Astrocyte (in vitro differentiated cells and primary cell): ENCODE data around the gene RAB22A. TPM values are rescaled to one million over a fixed set of nuclear protein-coding genes. Genes with fewer than 3 reads are reported as not detected.

Experiments used
- DNase-seq: peaks from one replicate; pipeline ENCODE4 v3.0.0-alpha.2; 2010; ENCODE audit warnings: low read depth
- FAIRE-seq: peaks from 2 replicates; lab custom pipeline; 2011; peaks lifted over from hg19 to GRCh38; lab: Jason Lieb, UNC
- H2AFZ ChIP-seq: 2 replicates; pipeline ENCODE4 v1.6.0; 2012; ENCODE audit warnings: low read depth, low read length, inconsistent platforms
- H3K27ac ChIP-seq: 2 replicates; pipeline ENCODE4 v1.5.1; 2011; ENCODE audit warnings: low read depth, low read length, inconsistent platforms
- H3K27me3 ChIP-seq: 2 replicates; pipeline ENCODE4 v1.6.0; 2011; ENCODE audit warnings: low read length, inconsistent platforms; ENCODE audit not compliant: insufficient read depth
- H3K36me3 ChIP-seq: 2 replicates; pipeline ENCODE4 v1.5.1; 2011; ENCODE audit warnings: low read length, inconsistent platforms; ENCODE audit not compliant: insufficient read depth
- H3K4me1 ChIP-seq: 2 replicates; pipeline ENCODE4 v1.5.1; 2011; ENCODE audit warnings: low read length, inconsistent platforms; ENCODE audit not compliant: insufficient read depth
- H3K4me2 ChIP-seq: 2 replicates; pipeline ENCODE4 v1.6.0; 2012; ENCODE audit warnings: low read length, inconsistent platforms
- H3K4me3 ChIP-seq: 2 replicates; pipeline ENCODE4 v1.5.1; 2011; ENCODE audit warnings: low read depth, mild to moderate bottlenecking, low read length, inconsistent platforms; ENCODE audit not compliant: insufficient read depth
- H3K79me2 ChIP-seq: 2 replicates; pipeline ENCODE4 v1.6.0; 2012; ENCODE audit warnings: mild to moderate bottlenecking, low read length, inconsistent platforms; ENCODE audit not compliant: insufficient read depth
- H3K9ac ChIP-seq: 2 replicates; pipeline ENCODE4 v1.6.0; 2012; ENCODE audit warnings: mild to moderate bottlenecking, low read length, inconsistent platforms
- H3K9me3 ChIP-seq: 2 replicates; pipeline ENCODE4 v1.5.1; 2012; ENCODE audit warnings: low read depth, mild to moderate bottlenecking, low read length, inconsistent platforms; ENCODE audit not compliant: insufficient read depth
- H4K20me1 ChIP-seq: 2 replicates; pipeline ENCODE4 v1.6.0; 2012; ENCODE audit warnings: low read length, inconsistent platforms; ENCODE audit not compliant: insufficient read depth
- H3K27ac Mint-ChIP-seq: one replicate; pipeline ENCODE4 v1.8.0; 2021; ENCODE audit warnings: mild to moderate bottlenecking, mixed read lengths; ENCODE audit not compliant: unreplicated experiment
- H3K27me3 Mint-ChIP-seq: one replicate; pipeline ENCODE4 v1.8.0; 2021; ENCODE audit warnings: low read depth, mixed read lengths; ENCODE audit not compliant: unreplicated experiment
- H3K36me3 Mint-ChIP-seq: one replicate; pipeline ENCODE4 v1.8.0; 2021; ENCODE audit warnings: low read depth, mixed read lengths; ENCODE audit not compliant: unreplicated experiment
- H3K4me1 Mint-ChIP-seq: one replicate; pipeline ENCODE4 v1.8.0; 2021; ENCODE audit warnings: low read depth, mixed read lengths; ENCODE audit not compliant: unreplicated experiment
- H3K4me3 Mint-ChIP-seq: one replicate; pipeline ENCODE4 v1.8.0; 2021; ENCODE audit warnings: mild to moderate bottlenecking, moderate library complexity, mixed read lengths; ENCODE audit not compliant: unreplicated experiment
- H3K9me3 Mint-ChIP-seq: one replicate; pipeline ENCODE4 v1.8.0; 2021; ENCODE audit warnings: mild to moderate bottlenecking, mixed read lengths; ENCODE audit not compliant: unreplicated experiment
- CTCF ChIP-seq: IDR thresholded peaks from 2 replicates; pipeline ENCODE4 v1.5.1; 2011; ENCODE audit warnings: low read depth, mild to moderate bottlenecking, inconsistent platforms, low read length, moderate library complexity; ENCODE audit not compliant: insufficient read depth
- EZH2 ChIP-seq: IDR thresholded peaks from 2 replicates; pipeline ENCODE4 v1.6.1; 2012; ENCODE audit warnings: mild to moderate bottlenecking, low read length, inconsistent platforms; ENCODE audit not compliant: insufficient read depth
- total RNA-seq: library from RNA; stranded (reverse); gene quantifications from 2 replicates; pipeline ENCODE4 v1.2.1, GENCODE V29; 2021

Gene RAB22A
- total RNA-seq, 1 donor from 2014 or later, result 16.6 TPM

- H4K20me1 ChIP-seq, result peaks cover 25% of the 10 kb centered on the region
- DNase-seq (no peak), FAIRE-seq (no peak)
- H3K9me3 ChIP-seq, result no peaks in the 10 kb centered on the region
- H3K36me3 Mint-ChIP-seq, result peaks cover 4% of the 10 kb centered on the region
- H3K4me1 Mint-ChIP-seq, result peaks cover 26% of the 10 kb centered on the region
- H3K4me3 Mint-ChIP-seq, result no peak overlapping the region
- no peak overlapping the region for H2AFZ ChIP-seq
- no peak for TF ChIP-seq EZH2
- TF ChIP-seq CTCF, result no peak
- H3K27me3 ChIP-seq, result no peaks in the 10 kb centered on the region
- no peaks in the 10 kb centered on the region for H3K9me3 Mint-ChIP-seq
- H3K27me3 Mint-ChIP-seq, result no peaks in the 10 kb centered on the region
- no peak overlapping the region for H3K27ac Mint-ChIP-seq
- H3K36me3 ChIP-seq, result peaks cover under 1% of the 10 kb centered on the region
- no peak overlapping the region for H3K4me3 ChIP-seq
- no peak overlapping the region for H3K9ac ChIP-seq
- peaks cover 20% of the 10 kb centered on the region for H3K4me1 ChIP-seq
- no peak overlapping the region for H3K27ac ChIP-seq
- peaks cover 81% of the 10 kb centered on the region for H3K79me2 ChIP-seq
- no peak overlapping the region for H3K4me2 ChIP-seq
These were observed 30.6 kb downstream of the RAB22A start for GRCh38 chr20:58340151-58340550.

- no peaks in the 10 kb centered on the region for H3K27me3 Mint-ChIP-seq
- peak overlapping the region; percentile 71 for H3K27ac ChIP-seq
- no peaks in the 10 kb centered on the region for H3K9me3 ChIP-seq
- H3K9me3 Mint-ChIP-seq, result no peaks in the 10 kb centered on the region
- FAIRE-seq (no peak), DNase-seq (no peak)
- no peak overlapping the region for H3K4me3 ChIP-seq
- peaks cover 29% of the 10 kb centered on the region for H3K4me1 Mint-ChIP-seq
- H2AFZ ChIP-seq, result no peak overlapping the region
- H3K4me3 Mint-ChIP-seq, result peak overlapping the region; percentile 7
- no peak overlapping the region for H3K9ac ChIP-seq
- H4K20me1 ChIP-seq, result peaks cover 19% of the 10 kb centered on the region
- H3K27me3 ChIP-seq, result no peaks in the 10 kb centered on the region
- H3K36me3 ChIP-seq, result peaks cover 7% of the 10 kb centered on the region
- H3K36me3 Mint-ChIP-seq, result peaks cover 6% of the 10 kb centered on the region
- peaks cover 20% of the 10 kb centered on the region for H3K4me1 ChIP-seq
- no peak overlapping the region for H3K27ac Mint-ChIP-seq
- H3K4me2 ChIP-seq, result peak overlapping the region; percentile 70
- H3K79me2 ChIP-seq, result peaks cover 79% of the 10 kb centered on the region
- TF ChIP-seq CTCF, result no peak
- no peak for TF ChIP-seq EZH2
These were observed 31.3 kb downstream of the RAB22A start for GRCh38 chr20:58340853-58341252.

GRCh38 chr20:58342104-58342945 is 32.8 kb downstream of the RAB22A start:
- TF ChIP-seq EZH2 (no peak), CTCF (no peak)
- Mint-ChIP-seq H3K27me3 (no peaks in the 10 kb centered on the region), H3K9me3 (no peaks in the 10 kb centered on the region), H3K4me1 (peaks cover 31% of the 10 kb centered on the region), H3K36me3 (peaks cover 19% of the 10 kb centered on the region), H3K27ac (peak overlapping the region; percentile 84), H3K4me3 (no peak overlapping the region)
- Histone ChIP-seq H3K79me2 (peaks cover 73% of the 10 kb centered on the region), H3K4me2 (peak overlapping the region; percentile 70), H3K27me3 (no peaks in the 10 kb centered on the region), H2AFZ (no peak overlapping the region), H3K9me3 (no peaks in the 10 kb centered on the region), H3K4me1 (peaks cover 20% of the 10 kb centered on the region), H4K20me1 (peaks cover 16% of the 10 kb centered on the region), H3K4me3 (no peak overlapping the region), H3K27ac (peak overlapping the region; percentile 71), H3K9ac (no peak overlapping the region), H3K36me3 (peaks cover 19% of the 10 kb centered on the region)
- DNase-seq (peak; percentile 71), FAIRE-seq (no peak)
